H9 (cell line): ENCODE data around the gene GRM1. TPM values are rescaled to one million over a fixed set of nuclear protein-coding genes. Genes with fewer than 3 reads are reported as not detected.

Experiments
- DNase-seq: peaks from one replicate; pipeline ENCODE4 v3.0.0-alpha.2; 2017
- H2AFZ ChIP-seq: one replicate; pipeline ENCODE4 v1.6.1; 2013; ENCODE audit warnings: mild to moderate bottlenecking, low read length, control low read depth, moderate library complexity
- H2AK5ac ChIP-seq: 2 replicates; pipeline ENCODE4 v1.6.1; 2013; ENCODE audit warnings: low read length, control low read depth, mixed read lengths; ENCODE audit not compliant: insufficient read length
- H2BK120ac ChIP-seq: one replicate; pipeline ENCODE4 v1.6.1; 2013; ENCODE audit warnings: low read depth, mild to moderate bottlenecking, low read length, control low read depth, inconsistent platforms; ENCODE audit not compliant: poor library complexity, severe bottlenecking
- H2BK12ac ChIP-seq: 2 replicates; pipeline ENCODE4 v1.6.1; 2013; ENCODE audit warnings: low read length, control low read depth, mixed read lengths, low read depth; ENCODE audit not compliant: insufficient read length
- H2BK15ac ChIP-seq: 2 replicates; pipeline ENCODE4 v1.6.1; 2013; ENCODE audit warnings: low read depth, low read length, control low read depth
- H2BK20ac ChIP-seq: one replicate; pipeline ENCODE4 v1.6.1; 2013; ENCODE audit warnings: low read depth, mild to moderate bottlenecking, low read length, control low read depth, inconsistent platforms; ENCODE audit not compliant: poor library complexity, severe bottlenecking
- H2BK5ac ChIP-seq: 2 replicates; pipeline ENCODE4 v1.6.1; 2013; ENCODE audit warnings: low read length, control low read depth, mixed read lengths; ENCODE audit not compliant: insufficient read length
- H3K14ac ChIP-seq: 2 replicates; pipeline ENCODE4 v1.6.1; 2013; ENCODE audit warnings: low read length, control low read depth; ENCODE audit not compliant: insufficient read depth
- H3K18ac ChIP-seq: 2 replicates; pipeline ENCODE4 v1.6.1; 2013; ENCODE audit warnings: low read depth, mild to moderate bottlenecking, mixed read lengths, low read length, control low read depth; ENCODE audit not compliant: insufficient read length
- H3K23ac ChIP-seq: 2 replicates; pipeline ENCODE4 v1.6.1; 2013; ENCODE audit warnings: low read length, control low read depth, mixed read lengths, low read depth; ENCODE audit not compliant: insufficient read length
- H3K23me2 ChIP-seq: 2 replicates; pipeline ENCODE4 v1.6.1; 2013; ENCODE audit warnings: low read depth, mild to moderate bottlenecking, mixed read lengths, low read length, control low read depth; ENCODE audit not compliant: insufficient read length, poor library complexity, severe bottlenecking
- H3K27ac ChIP-seq: 2 replicates; pipeline ENCODE4 v1.5.1; 2013; ENCODE audit warnings: low read length, control low read depth, mixed read lengths, low read depth; ENCODE audit not compliant: insufficient read length
- H3K27me3 ChIP-seq: 2 replicates; pipeline ENCODE4 v1.6.1; 2013; ENCODE audit warnings: low read length, control low read depth, inconsistent platforms; ENCODE audit not compliant: insufficient read depth
- H3K4ac ChIP-seq: 2 replicates; pipeline ENCODE4 v1.6.1; 2013; ENCODE audit warnings: low read depth, mild to moderate bottlenecking, control low read depth, inconsistent platforms, low read length, moderate library complexity
- H3K4me1 ChIP-seq: 2 replicates; pipeline ENCODE4 v1.6.1; 2013; ENCODE audit warnings: low read length, control low read depth, inconsistent platforms; ENCODE audit not compliant: insufficient read depth
- H3K4me2 ChIP-seq: 2 replicates; pipeline ENCODE4 v1.6.1; 2013; ENCODE audit warnings: low read length, control low read depth, mixed read lengths; ENCODE audit not compliant: insufficient read length, insufficient read depth
- H3K56ac ChIP-seq: 2 replicates; pipeline ENCODE4 v1.6.1; 2013; ENCODE audit warnings: low read depth, mild to moderate bottlenecking, mixed read lengths, low read length, control low read depth; ENCODE audit not compliant: insufficient read length
- H3K79me1 ChIP-seq: 2 replicates; pipeline ENCODE4 v1.6.1; 2013; ENCODE audit warnings: low read depth, mild to moderate bottlenecking, moderate library complexity, low read length, control low read depth, inconsistent platforms; ENCODE audit not compliant: insufficient read depth, poor library complexity, severe bottlenecking
- H3K79me2 ChIP-seq: 2 replicates; pipeline ENCODE4 v1.6.1; 2013; ENCODE audit warnings: low read length, control low read depth, inconsistent platforms; ENCODE audit not compliant: insufficient read depth
- H3K9ac ChIP-seq: 2 replicates; pipeline ENCODE4 v1.6.1; 2013; ENCODE audit warnings: low read length, control low read depth, mixed read lengths; ENCODE audit not compliant: insufficient read length; ENCODE audit errors: extremely low read depth
- H3K9me3 ChIP-seq: one replicate; pipeline ENCODE4 v1.6.1; 2013; ENCODE audit warnings: low read depth, low read length, inconsistent platforms; ENCODE audit not compliant: control insufficient read depth
- H3T11ph ChIP-seq: one replicate; pipeline ENCODE4 v1.6.1; 2013; ENCODE audit warnings: mild to moderate bottlenecking, low read length, control low read depth, inconsistent platforms
- H4K20me1 ChIP-seq: one replicate; pipeline ENCODE4 v1.6.1; 2013; ENCODE audit not compliant: control insufficient read depth, insufficient read length, insufficient read depth
- H4K5ac ChIP-seq: 2 replicates; pipeline ENCODE4 v1.6.1; 2013; ENCODE audit warnings: low read depth, mild to moderate bottlenecking, mixed read lengths, low read length, control low read depth; ENCODE audit not compliant: insufficient read length
- H4K8ac ChIP-seq: replicated peaks from 2 replicates; pipeline ENCODE4 v1.6.1; 2013; ENCODE audit warnings: low read length, control low read depth, mixed read lengths, low read depth; ENCODE audit not compliant: insufficient read length
- H4K91ac ChIP-seq: 2 replicates; pipeline ENCODE4 v1.6.1; 2013; ENCODE audit warnings: low read depth, mild to moderate bottlenecking, moderate library complexity, mixed read lengths, low read length, control low read depth; ENCODE audit not compliant: insufficient read length
- H3K27ac Mint-ChIP-seq, 3 experiments: 2 replicates in 2 of 3; 3 replicates in 1 of 3; pipeline ENCODE4 v1.8.0; 2020 to 2021; ENCODE audit warnings: mixed read lengths in 3 of 3, mild to moderate bottlenecking in 1 of 3, moderate library complexity in 1 of 3
- H3K27me3 Mint-ChIP-seq: 2 replicates; pipeline ENCODE4 v1.8.0; 2021; ENCODE audit warnings: low read depth, mild to moderate bottlenecking, moderate library complexity, mixed read lengths
- H3K36me3 Mint-ChIP-seq, 3 experiments: 2 replicates in 2 of 3; 3 replicates in 1 of 3; pipeline ENCODE4 v1.8.0; 2020 to 2021; ENCODE audit warnings: low read depth in 3 of 3, mixed read lengths in 3 of 3; ENCODE audit not compliant: insufficient read depth in 1 of 3
- H3K4me1 Mint-ChIP-seq, 2 experiments: 2 replicates each; pipeline ENCODE4 v1.8.0; 2020; ENCODE audit warnings: mixed read lengths in 2 of 2
- H3K4me3 Mint-ChIP-seq, 2 experiments: 2 replicates in 1 of 2; 3 replicates in 1 of 2; pipeline ENCODE4 v1.8.0; 2020 to 2021; ENCODE audit warnings: mild to moderate bottlenecking in 2 of 2, mixed read lengths in 2 of 2, moderate library complexity in 1 of 2
- H3K9me3 Mint-ChIP-seq, 2 experiments: 2 replicates in 1 of 2; 3 replicates in 1 of 2; pipeline ENCODE4 v1.8.0; 2020; ENCODE audit warnings: mild to moderate bottlenecking in 2 of 2, mixed read lengths in 2 of 2, moderate library complexity in 1 of 2
- CTCF ChIP-seq: fragments of 200-600 bp; sonication (generic); conservative IDR thresholded peaks from 3 replicates; pipeline ENCODE4 v1.8.0; 2021; ENCODE audit warnings: antibody characterized with exemption, mild to moderate bottlenecking
- WGBS: extraction: QIAGEN DNeasy Blood & Tissue Kit; methylation state at CpG from one replicate; pipeline ENCODE4 v1.1.7; 2013; ENCODE audit warnings: missing lambda C conversion rate, low lambda C conversion rate, mixed read lengths; ENCODE audit not compliant: insufficient read length; ENCODE audit errors: extremely low coverage; 5-methylcytosine and 5-hydroxymethylcytosine counted together
- total RNA-seq: library from RNA; stranded (reverse); gene quantifications from 2 replicates; pipeline ENCODE4 v1.2.1, GENCODE V29; 2021

The GRM1 gene
- total RNA-seq, 1 experiment from 2014 or later, result 0.39 TPM

- H3K27ac Mint-ChIP-seq, result no peak overlapping the region; a peak in 1 of 7 replicates
- no peak overlapping the region for H3K56ac ChIP-seq
- no peak overlapping the region for H2AK5ac ChIP-seq
- no peak overlapping the region for H3T11ph ChIP-seq
- no peak overlapping the region for H4K8ac ChIP-seq
- H3K4me3 Mint-ChIP-seq, result no peak overlapping the region
- H3K79me1 ChIP-seq, result no peaks in the 10 kb centered on the region
- H2BK120ac ChIP-seq, result no peak overlapping the region
- no peak overlapping the region for H4K91ac ChIP-seq
- no peak overlapping the region for H3K18ac ChIP-seq
- H2BK12ac ChIP-seq, result no peak overlapping the region
- no peak overlapping the region for H4K5ac ChIP-seq
- no peak for DNase-seq
- no peaks in the 10 kb centered on the region for H4K20me1 ChIP-seq
- H3K9ac ChIP-seq, result no peak overlapping the region
- no peaks in the 10 kb centered on the region for H3K4me1 ChIP-seq
- no peaks in the 10 kb centered on the region for H3K27me3 Mint-ChIP-seq
- no peaks in the 10 kb centered on the region for H3K79me2 ChIP-seq
- H3K27me3 ChIP-seq, result no peaks in the 10 kb centered on the region
- no peaks in the 10 kb centered on the region for H3K36me3 Mint-ChIP-seq
- no peaks in the 10 kb centered on the region; a peak in 1 of 5 replicates for H3K9me3 Mint-ChIP-seq
- no peak overlapping the region for H2BK5ac ChIP-seq
- peaks cover 9 to 10% of the 10 kb centered on the region in 2 experiments; a peak in 3 of 4 replicates for H3K4me1 Mint-ChIP-seq
- no peak overlapping the region for H3K4ac ChIP-seq
- H2AFZ ChIP-seq, result no peak overlapping the region
- TF ChIP-seq CTCF, result no peak
- H2BK20ac ChIP-seq, result no peak overlapping the region
- H3K27ac ChIP-seq, result no peak overlapping the region
- no peak overlapping the region for H2BK15ac ChIP-seq
- H3K14ac ChIP-seq, result no peak overlapping the region
- H3K9me3 ChIP-seq, result no peaks in the 10 kb centered on the region
- H3K23me2 ChIP-seq, result no peaks in the 10 kb centered on the region
- H3K23ac ChIP-seq, result no peak overlapping the region
- WGBS, result no CpG with 5 or more reads among the region's 3 CpGs
- no peak overlapping the region for H3K4me2 ChIP-seq
Observed at GRCh38 chr6:146388736-146389364, 360.0 kb downstream of the GRM1 start.
